SKM-1 (cell line): ENCODE data around the gene PRAMEF8.
"Not testable (repeated sequence)": the region's sequence is repeated elsewhere in the genome, so short reads cannot be mapped to it uniquely, and the experiment has no call there.

Source experiments
- DNase-seq: peaks from one replicate; lab custom pipeline; 2025; ENCODE audit not compliant: unreplicated experiment; lab: John Stamatoyannopoulos, UW

Gene PRAMEF8

GRCh38 chr1:13285037-13285436, at the start of gene PRAMEF8:
Gene PRAMEF8, minus strand, starts transcription at chr1:13285137. Its CDS starts 1,046 bp downstream, at chr1:13284091.
- not testable (repeated sequence) for DNase-seq

GRCh38 chr1:13315281-13315680, 30.3 kb upstream of the PRAMEF8 start, which contains the start of gene PRAMEF15:
Gene PRAMEF15, plus strand, starts transcription at chr1:13315581. Its CDS starts 2,827 bp downstream, at chr1:13318408.
- not testable (repeated sequence) for DNase-seq

- not testable (repeated sequence) for DNase-seq
Measured at GRCh38 chr1:13303239-13303638, 18.3 kb upstream of the PRAMEF8 start, which contains the start of gene PRAMEF33. Gene PRAMEF33, plus strand, starts transcription at chr1:13303539. Its CDS starts 2,416 bp downstream, at chr1:13305955.

- not testable (repeated sequence) for DNase-seq
Measured at GRCh38 chr1:13302197-13302596, 17.3 kb upstream of the PRAMEF8 start.

- DNase-seq: not testable (repeated sequence)
Measured at GRCh38 chr1:13298699-13299098, 13.8 kb upstream of the PRAMEF8 start.

GRCh38 chr1:13297216-13297931, 12.4 kb upstream of the PRAMEF8 start:
- DNase-seq: not testable (repeated sequence)

- not testable (repeated sequence) for DNase-seq
Measured at GRCh38 chr1:13289030-13289429, 4.1 kb upstream of the PRAMEF8 start.

- not testable (repeated sequence) for DNase-seq
Measured at GRCh38 chr1:13279617-13280016, 5.3 kb downstream of the PRAMEF8 start.

GRCh38 chr1:13277016-13277415, 7.9 kb downstream of the PRAMEF8 start:
- DNase-seq: not testable (repeated sequence)

GRCh38 chr1:13265124-13265523, 19.8 kb downstream of the PRAMEF8 start:
- not testable (repeated sequence) for DNase-seq

- not testable (repeated sequence) for DNase-seq
Measured at GRCh38 chr1:13253898-13254297, 31.0 kb downstream of the PRAMEF8 start, which contains the start of gene PRAMEF5. Gene PRAMEF5, plus strand, starts transcription at chr1:13254198. Its CDS starts 5,071 bp downstream, at chr1:13259269.

- DNase-seq: not testable (repeated sequence)
Measured at GRCh38 chr1:13247122-13247521, 37.8 kb downstream of the PRAMEF8 start.

- DNase-seq: not testable (repeated sequence)
Measured at GRCh38 chr1:13246554-13246871, 38.4 kb downstream of the PRAMEF8 start.

- not testable (repeated sequence) for DNase-seq
Measured at GRCh38 chr1:13245841-13246553, 38.9 kb downstream of the PRAMEF8 start.

- DNase-seq: not testable (repeated sequence)
Measured at GRCh38 chr1:13243536-13244263, 41.2 kb downstream of the PRAMEF8 start.

- DNase-seq: not testable (repeated sequence)
Measured at GRCh38 chr1:13239633-13240032, 45.3 kb downstream of the PRAMEF8 start.

- DNase-seq: not testable (repeated sequence)
Measured at GRCh38 chr1:13237572-13237971, 47.4 kb downstream of the PRAMEF8 start.

GRCh38 chr1:13234057-13234456, 50.9 kb downstream of the PRAMEF8 start:
- DNase-seq: not testable (repeated sequence)

GRCh38 chr1:13232056-13232455, 52.9 kb downstream of the PRAMEF8 start:
- DNase-seq: not testable (repeated sequence)
